22Rv1 (cell line): ENCODE data around the gene F12.
"Not testable (repeated sequence)": the region's sequence is repeated elsewhere in the genome, so short reads cannot be mapped to it uniquely, and the experiment has no call there.

Source experiments
- H3K27ac ChIP-seq: fragments of 450-650 bp; 2 replicates; pipeline ENCODE4 v1.5.1; 2017
- ZFX ChIP-seq: fragments of 450-650 bp; IDR thresholded peaks from 2 replicates; pipeline ENCODE4 v1.6.1; 2017; ENCODE audit warnings: antibody characterized with exemption, borderline replicate concordance
- TF ChIP-seq, protein P1 (sequence below): fragments of 450-650 bp; IDR thresholded peaks from 2 replicates; pipeline ENCODE4 v1.5.1; 2017; ENCODE audit warnings: mild to moderate bottlenecking

The F12 gene

DNA sequence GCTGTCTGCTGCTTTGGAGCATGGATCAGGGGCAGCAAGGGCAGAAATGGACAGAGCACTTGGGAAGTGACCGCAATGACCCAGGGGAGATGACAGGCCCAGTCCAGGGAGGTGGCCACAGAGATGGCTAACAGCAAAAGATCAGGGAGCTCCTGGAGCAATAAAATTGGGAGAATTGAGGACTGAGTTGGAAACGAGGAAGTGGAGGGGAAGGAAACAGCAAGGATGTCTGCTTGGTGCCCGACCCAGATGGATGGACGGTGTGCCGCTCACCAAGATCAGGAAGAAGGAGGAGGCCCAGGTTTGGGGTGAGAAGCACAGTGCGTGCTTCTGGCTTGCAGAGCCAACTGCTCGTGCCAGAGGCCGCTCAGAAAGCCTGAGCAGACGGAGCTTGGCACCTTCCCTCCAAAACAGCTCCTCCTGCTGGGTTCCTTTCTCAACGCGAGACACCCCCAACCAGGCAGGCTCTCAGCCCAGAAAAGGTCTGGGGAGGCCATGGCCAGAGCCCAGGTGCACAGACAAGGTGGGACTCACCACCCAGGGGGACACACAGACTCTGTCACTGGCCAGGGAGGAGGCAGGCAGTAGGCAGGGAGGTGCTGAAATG, 26.8 kb downstream of the F12 start:
- H3K27ac ChIP-seq, result no peak overlapping the region
- no peak for TF ChIP-seq ZFX
- TF ChIP-seq, protein P1, sequence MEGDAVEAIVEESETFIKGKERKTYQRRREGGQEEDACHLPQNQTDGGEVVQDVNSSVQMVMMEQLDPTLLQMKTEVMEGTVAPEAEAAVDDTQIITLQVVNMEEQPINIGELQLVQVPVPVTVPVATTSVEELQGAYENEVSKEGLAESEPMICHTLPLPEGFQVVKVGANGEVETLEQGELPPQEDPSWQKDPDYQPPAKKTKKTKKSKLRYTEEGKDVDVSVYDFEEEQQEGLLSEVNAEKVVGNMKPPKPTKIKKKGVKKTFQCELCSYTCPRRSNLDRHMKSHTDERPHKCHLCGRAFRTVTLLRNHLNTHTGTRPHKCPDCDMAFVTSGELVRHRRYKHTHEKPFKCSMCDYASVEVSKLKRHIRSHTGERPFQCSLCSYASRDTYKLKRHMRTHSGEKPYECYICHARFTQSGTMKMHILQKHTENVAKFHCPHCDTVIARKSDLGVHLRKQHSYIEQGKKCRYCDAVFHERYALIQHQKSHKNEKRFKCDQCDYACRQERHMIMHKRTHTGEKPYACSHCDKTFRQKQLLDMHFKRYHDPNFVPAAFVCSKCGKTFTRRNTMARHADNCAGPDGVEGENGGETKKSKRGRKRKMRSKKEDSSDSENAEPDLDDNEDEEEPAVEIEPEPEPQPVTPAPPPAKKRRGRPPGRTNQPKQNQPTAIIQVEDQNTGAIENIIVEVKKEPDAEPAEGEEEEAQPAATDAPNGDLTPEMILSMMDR, result 0 out of 2 replicates have a peak, but pooled peaks have one; percentile 19

DNA sequence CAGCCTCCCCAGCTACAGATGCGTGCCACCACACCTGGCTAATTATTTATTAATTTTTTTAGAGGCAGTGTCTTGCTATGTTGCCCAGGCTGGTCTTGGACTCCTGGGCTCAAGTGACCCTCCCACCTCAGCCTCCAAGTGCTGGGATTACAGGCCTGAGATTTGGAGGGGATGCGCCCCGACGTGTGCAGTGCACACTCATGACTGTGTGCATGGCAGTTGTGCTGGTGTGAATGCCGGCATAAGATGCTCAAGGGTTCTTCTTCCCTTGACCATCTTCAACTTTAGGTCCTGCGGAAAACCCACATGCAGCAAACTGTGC, 28.6 kb downstream of the F12 start:
- TF ChIP-seq, protein P1, result no peak
- TF ChIP-seq ZFX, result no peak
- H3K27ac ChIP-seq, result 0 out of 2 replicates have a peak overlapping the region, but pooled peaks have one; percentile 8

DNA sequence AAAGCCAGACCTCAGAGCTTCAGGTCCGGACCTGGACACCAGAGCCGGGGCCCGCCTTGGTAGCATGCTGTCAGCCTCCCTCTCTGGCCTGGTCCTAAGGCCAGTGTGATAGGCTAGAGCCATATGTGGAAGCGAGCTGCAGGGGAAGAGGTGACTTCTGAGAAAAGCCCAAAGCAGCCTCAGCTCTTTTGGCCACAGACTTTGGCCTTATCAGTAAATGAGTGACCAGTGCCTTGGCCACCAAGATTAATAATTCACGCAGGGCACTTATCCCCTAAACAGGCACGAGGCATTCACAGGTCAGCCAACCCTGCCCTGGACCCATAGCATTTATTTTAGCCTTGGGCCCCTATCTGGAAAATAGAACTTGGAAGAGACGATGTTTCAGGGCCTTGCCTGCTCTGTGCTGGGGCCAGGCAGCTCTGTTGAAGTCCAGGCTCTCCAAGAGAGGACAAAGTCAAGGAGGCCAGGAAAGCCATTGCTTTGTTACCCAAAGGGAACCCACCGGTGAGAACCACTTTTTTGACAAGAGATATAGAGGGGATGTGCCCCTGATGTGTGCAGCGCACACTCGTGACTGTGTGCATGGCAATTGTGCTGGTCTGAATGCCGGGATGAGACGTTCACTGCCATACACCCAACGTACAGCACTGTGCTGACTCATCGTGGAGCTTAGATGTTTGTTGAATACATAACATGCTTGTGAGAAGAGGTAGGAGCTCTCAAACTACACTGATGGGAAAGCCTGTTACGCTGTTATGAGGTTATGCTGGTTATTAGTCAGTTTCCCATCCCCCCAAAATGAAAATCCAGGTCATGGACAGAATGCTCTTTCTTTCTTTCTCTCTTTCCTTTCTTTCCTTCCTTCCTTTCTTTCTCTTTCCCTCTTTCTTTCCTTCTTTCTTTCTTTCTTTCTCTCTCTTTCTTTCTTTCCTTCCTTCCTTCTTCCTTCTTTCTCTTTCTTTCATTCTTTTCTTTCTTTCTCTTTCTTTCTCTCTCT, 30.2 kb downstream of the F12 start:
- TF ChIP-seq, protein P1, result no peak
- no peak for TF ChIP-seq ZFX
- no peak overlapping the region for H3K27ac ChIP-seq

DNA sequence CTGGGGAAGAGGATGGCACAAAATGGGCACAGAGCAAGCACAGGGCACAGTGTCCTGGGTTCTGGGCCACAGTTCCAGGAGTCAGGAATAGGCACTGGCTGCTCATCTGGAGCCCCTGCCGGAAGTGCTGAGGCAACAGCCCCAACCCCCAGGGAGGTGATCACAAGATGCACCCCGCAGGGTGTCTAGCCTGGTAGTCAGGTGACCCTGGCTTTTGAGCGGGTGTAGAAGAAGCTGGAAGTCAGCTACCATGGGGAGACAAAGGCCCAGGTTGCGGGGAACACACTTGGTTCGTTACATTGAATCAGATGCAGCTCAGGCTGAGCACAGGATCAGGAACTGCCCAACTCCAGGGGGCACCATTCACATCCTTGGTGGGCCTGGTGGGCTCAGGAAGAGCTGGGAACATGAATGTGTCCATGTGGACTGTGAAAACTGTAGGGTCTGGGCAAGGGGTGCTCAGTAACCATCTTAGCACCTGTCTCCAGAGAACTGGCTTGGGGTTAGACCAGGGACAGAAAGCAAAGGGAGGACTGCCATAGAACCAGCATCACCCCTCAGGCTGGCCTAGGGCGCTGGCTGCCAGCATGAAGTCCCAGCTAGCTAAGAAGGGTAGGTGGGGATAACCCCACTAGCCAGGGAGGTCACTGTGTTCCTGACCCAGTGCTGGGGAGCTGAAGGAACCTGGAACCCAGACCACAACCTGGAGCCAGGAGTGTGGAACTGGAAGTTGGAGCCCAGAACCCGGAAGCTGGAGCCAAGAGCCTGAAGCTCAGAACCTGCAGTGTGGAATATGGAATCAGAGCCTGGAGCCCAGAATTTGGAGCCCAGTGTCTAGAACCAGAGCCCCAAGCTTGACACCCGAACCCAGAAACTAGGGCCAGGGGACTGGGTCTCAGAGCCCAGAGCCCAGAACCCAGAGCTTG, 31.2 kb downstream of the F12 start:
- no peak overlapping the region for H3K27ac ChIP-seq
- TF ChIP-seq ZFX, result no peak
- TF ChIP-seq, protein P1, result no peak

DNA sequence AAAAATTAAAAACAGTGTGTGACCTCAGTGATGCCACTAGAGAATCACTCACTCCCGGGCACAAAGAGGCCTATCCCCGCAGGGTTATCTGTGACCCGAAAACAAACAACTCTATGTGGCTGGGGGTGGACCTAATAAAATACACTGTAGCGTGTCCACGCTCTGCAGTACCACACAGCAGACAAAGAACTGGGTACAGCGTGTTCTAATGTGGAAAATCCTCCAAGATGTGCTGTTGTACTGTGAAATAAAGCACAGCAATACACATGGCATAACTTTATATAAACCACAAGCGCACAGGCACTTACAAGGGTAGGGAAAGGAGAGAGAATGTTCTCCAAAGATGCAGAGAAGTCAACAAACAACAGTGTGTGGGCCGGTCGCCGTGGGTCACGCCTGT, 33.3 kb downstream of the F12 start:
- TF ChIP-seq, protein P1, result no peak
- TF ChIP-seq ZFX, result no peak

DNA sequence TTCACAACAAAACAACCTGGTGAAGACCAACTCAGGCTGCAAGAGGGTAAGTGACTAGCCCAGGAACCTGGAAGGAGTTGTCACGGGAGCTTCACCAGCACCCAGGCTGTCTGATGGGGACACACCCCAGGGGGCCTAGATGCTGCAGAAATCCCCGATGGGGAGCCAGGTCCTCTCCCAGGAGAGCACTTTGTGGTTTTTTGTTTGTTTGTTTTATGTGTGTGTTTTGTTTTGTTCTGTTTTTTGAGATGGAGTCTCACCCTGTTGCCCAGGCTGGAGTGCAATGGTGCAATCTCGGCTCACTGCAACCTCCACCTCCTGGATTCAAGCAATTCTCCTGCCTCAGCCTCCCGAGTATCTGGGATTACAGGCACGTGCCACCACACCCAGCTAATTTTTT, 33.8 kb downstream of the F12 start:
- H3K27ac ChIP-seq, result not testable (repeated sequence)

More for the DNA sequence above, 33.3 kb downstream of the F12 start:
- H3K27ac ChIP-seq, result no peak overlapping the region

DNA sequence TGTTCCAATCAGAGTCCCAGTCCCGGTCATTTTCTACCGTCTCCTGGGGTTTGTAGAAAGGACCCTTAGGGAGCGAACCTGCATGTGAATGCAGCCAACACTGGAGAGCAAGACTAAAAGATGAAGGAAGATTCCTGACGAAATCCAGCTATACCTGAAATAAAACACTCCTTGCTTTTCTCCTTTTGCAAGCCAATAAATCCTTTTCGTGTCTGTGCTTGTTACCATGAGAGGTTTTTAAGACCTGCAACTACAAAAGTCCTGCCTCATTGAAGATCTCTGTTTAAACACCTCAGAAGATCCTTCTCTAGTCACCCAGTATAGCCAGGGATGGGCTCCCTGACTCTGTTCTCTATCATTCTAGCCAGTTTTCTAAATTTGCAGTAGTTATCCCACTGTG, 35.2 kb downstream of the F12 start:
- no peak for TF ChIP-seq ZFX
- TF ChIP-seq, protein P1, result no peak
- peak overlapping the region; percentile 15; the same call in 1 of the 2 replicates for H3K27ac ChIP-seq
